Effector CD8-positive, alpha-beta T cell (primary cell): ENCODE measurements around the gene DPEP1.
"Not testable (repeated sequence)": the region's sequence is repeated elsewhere in the genome, so short reads cannot be mapped to it uniquely, and the experiment has no call there.

Experiments used
- DNase-seq: peaks from one replicate; lab custom pipeline; 2025; lab: John Stamatoyannopoulos, UW

Gene DPEP1

DNA sequence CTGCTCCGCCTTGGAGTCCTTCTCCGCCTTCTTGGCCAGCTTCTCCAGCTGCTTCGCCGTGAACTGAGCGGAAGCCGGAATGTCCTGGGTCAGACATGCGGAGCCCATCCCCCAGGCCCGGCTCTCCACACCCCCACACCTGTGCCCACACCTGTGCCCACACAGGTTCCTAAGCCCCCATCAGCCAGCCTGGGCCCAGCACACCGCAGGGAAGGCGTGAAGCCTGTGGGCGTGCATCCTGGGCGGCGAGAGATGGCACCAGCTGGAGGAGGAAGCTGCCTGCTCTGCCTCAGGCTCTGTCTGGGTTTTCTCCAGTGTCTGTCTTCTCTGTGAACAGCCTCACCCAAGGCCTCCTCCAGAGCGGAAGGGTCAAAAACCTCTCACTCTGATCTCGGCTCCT, 38.1 kb downstream of the DPEP1 start:
- DNase-seq = no peak

DNA sequence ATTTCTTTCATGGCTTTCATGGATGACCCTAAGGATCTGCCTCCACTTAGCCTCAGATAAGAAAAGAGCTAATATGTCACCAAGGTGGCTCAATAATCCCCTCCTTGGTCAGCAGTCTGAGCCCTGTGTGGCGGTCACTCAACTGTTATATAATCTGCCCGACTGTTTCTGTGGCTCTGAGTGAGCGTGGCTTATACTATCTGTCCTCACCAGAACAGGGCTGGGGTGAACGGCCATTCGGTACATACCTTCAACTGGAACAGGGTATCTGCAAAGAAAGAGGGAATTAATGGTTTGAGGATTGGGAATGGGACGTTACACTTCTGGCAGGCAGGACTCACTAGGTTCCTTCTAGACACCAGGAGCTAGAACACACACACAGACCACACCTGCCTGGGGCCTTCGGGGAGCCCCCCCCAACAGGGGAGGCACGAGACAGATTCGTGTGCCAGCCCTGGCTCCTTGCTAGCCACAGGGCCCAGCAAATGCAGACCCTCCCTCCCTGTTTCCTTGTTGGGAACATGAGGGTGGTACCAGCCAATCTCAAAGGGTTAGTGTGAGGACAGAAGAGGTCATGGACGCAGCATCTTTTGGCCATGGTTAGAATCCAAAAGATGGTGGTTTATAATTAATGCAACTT, 40.3 kb downstream of the DPEP1 start:
- no peak for DNase-seq

DNA sequence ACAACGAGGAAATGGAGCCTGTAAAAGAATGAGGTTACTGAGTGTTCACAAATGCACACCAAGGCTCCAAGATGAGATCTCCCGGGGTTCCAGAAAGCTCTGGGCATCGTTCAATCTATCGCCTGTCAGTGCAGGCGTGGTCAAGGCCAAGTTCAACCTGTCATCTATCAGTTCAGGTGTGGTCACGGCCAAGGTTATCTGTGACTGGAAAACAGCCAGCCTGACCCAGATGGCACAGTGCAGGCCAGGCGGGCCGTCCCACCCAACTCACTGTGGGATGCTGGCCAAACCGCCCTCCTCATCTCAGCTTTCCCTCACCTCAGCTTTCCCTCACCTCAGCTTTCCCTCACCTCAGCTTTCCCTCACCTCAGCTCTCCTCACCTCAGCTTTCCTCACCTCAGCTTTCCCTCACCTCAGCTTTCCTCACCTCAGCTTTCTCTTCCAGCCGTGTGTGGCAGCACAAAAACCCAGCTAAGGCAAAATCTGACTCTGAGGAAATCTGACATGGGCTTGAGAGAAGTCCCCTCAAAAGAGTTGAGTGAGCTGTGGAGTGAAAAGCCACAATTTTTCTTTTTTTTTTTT, 41.7 kb downstream of the DPEP1 start:
- DNase-seq = no peak

GRCh38 chr16:89656435-89657121, 43.1 kb downstream of the DPEP1 start:
- DNase-seq = no peak

- DNase-seq = peak; percentile 88
These were observed 44.2 kb downstream of the DPEP1 start, which contains the start of the genes CHMP1A and SPATA33 for GRCh38 chr16:89657442-89658220. TSS of gene CHMP1A (minus strand) at chr16:89657708. CDS start at chr16:89657588, 120 bp downstream. TSS of gene SPATA33 (plus strand) at chr16:89657836. CDS start at chr16:89657912, 76 bp downstream.

DNA sequence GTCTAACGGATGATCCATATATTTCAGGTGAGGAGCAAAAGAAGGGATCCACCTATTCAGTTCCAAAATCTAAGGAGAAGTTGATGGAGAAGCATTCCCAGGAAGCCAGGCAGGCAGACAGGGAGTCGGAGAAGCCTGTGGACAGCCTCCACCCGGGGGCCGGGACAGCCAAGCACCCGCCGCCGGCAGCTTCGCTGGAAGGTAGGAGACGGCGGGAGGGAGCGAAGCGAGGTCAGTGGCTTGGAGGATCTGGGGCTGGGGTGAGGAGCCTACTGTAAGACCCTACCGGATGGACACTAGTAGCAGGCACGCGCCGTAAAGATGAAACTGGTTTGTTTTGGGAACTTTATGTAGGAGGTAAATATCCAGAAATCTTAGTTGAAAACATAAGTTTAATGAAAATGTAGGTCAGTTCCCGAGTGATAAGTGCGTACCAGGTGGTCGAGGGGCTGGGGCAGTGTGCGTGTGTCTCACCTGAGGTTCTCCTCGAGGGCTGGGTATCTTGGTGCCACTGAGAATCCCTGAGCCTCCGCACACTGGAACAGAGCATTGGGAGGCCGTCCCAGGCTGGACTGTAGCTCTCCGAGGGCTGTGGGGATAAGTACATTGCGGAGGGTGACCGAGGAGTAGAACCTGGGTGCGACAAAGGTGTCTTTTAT, 44.9 kb downstream of the DPEP1 start:
- no peak for DNase-seq

DNA sequence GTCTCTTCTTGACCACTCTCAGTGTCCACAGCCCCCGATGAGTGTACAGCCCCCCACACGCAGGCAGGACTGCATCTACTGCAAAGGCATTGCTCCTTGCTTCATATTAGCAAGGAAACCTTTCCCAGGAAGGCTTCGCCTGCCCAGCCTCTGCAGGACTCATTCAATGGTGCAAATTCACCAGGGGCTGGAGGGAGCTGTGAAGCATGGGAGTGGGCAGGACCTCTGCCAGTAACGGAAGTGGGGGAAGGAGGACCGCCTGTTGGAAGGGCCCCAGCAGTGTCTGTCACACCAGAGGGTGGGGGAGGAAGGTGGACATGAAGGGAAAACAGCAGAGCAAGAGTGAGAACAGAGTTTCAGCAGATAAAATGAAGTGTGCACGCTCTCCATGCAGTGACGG, 46.7 kb downstream of the DPEP1 start:
- no peak for DNase-seq

DNA sequence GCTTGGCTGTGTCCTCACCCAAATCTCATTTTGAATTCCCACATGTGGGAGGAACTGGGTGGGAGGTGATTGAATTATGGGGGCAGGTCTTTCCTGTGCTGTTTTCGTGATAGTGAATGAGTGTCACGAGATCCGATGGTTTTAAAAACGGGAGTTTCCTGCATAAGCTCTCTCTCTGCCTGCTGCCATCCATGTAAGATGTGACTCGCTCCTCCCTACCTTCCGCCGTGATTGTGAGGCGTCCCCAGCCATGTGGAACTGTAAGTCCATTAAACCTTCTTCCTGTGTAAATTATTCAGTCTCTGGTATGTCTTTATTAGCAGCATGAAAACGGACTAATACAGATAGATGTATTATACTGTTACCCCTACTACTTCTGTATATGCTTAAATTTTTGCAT, 47.8 kb downstream of the DPEP1 start:
- no peak for DNase-seq

GRCh38 chr16:89664238-89664637, 50.8 kb downstream of the DPEP1 start:
- not testable (repeated sequence) for DNase-seq

DNA sequence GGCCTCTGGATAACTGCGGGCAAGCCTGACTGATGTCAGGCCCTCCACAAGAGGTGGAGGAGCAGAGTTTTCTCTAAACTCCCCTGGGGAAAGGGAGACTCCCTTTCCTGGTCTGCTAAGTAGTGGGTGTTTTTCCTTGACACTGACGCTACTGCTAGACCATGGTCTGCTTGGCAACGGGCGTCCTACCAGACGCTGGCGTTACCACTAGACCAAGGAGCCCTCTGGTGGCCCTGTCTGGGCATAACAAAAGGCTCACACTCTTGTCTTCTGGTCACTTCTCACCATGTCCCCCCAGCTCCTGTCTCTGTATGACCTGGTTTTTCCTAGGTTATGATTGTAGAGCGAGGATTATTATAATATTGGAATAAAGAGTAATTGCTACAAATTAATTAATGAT, 53.6 kb downstream of the DPEP1 start:
- DNase-seq = not testable (repeated sequence)

DNA sequence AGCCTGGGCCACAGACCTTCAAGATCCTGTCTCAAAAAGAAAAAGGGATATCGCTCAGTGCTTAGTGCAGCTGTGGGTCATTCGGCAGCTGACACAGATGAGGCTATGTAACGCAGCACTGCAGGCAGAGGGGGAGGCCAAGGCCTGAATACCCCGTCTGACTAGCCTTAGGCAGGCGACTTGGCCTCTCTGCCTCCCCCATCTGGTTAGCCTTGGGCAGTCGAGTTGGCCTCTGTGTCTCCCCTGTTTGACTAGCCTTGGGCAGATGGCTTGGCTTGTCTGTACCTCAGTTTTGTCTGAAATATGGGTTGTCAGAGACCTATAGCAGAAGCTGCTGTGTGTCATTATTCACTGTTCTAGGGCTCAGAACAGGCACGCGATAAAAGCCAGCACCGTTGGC, 54.2 kb downstream of the DPEP1 start:
- no peak for DNase-seq

GRCh38 chr16:89668790-89669158, 55.3 kb downstream of the DPEP1 start:
- DNase-seq = no peak

- DNase-seq = no peak
These were observed 56.3 kb downstream of the DPEP1 start for GRCh38 chr16:89669755-89670154.

DNA sequence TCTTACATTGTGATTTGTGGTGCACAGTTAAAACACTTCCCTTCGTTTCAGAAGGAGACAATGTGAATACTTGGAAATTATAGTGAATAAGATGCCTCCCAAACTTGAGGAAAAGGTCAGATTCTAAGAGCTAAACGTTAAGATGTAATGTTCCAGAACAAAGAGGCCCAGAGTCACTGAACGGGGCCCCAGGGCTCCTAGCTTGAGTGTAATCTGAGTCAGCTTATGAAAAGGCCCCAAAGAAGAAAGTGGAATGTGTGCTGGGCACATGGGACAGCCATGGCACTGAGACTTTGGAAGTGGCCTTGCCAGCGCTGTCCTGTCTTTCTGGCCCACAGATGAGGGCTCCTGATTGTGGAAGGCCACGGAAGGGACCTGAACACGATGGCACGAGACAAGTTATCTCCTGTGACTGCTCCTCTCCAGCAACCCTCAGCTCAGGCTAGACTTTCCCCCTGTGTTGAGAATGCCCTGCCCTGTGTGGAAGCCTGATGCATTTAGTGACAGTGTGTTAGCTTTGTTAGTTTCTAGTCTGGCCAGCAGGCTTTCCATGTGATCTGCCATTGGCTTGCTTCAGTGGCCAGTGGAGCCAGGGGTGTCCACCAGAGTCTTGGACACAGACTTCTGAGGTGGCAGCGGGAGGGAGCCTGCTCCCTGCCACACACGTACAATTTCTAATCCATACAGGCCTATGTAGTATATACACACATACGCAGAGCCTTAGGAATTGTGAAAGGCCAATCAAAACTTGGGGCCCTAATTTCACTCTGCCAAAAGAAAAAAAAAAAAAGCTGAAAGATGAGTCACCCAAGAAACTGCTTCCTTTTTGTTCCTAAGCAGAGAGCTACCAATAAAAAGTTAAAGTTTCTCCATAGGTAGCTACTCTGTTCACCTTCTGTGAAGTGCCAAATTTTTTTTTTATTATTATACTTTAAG, 57.3 kb downstream of the DPEP1 start:
- no peak for DNase-seq

- DNase-seq = not testable (repeated sequence)
These were observed 58.1 kb downstream of the DPEP1 start for GRCh38 chr16:89671565-89671964.

GRCh38 chr16:89672177-89672941, 58.9 kb downstream of the DPEP1 start:
- DNase-seq = no peak

GRCh38 chr16:89678258-89678657, 64.8 kb downstream of the DPEP1 start:
- DNase-seq = no peak

GRCh38 chr16:89685916-89686315, 72.5 kb downstream of the DPEP1 start:
- no peak for DNase-seq

GRCh38 chr16:89686520-89687091, 73.2 kb downstream of the DPEP1 start, which contains the start of gene CDK10:
TSS of gene CDK10 (plus strand) at chr16:89686689. CDS start at chr16:89686711, 22 bp downstream.
- DNase-seq = peak; percentile 91
